ENCODE data around the gene PNPLA3.

The PNPLA3 gene

DNA sequence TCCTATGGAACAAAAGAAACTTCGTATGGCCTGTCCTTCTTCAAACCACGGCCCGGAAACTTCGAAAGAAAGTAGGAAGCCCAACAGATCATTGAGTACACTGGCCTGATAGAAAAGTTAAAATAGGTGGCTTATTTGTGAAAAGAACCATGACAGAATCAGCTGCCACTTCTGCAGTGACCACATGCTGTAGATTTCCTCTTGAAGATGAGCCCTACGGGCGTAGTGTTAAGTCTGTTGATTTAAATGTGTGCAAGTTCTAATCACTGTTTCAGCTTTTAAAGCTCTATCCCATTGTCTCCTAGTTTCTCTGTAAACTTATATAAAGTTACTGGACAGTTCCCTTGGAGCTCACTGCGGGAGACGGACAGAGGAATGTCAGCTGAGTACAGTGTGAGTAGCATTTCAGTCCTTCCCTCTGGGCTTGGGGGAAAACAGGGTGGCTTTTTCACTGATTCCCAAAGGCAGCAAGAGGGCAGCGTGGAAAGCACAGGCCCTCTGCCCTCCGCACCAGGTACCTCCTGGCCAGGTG, 49.4 kb downstream of the PNPLA3 start:
- H3K27me3 ChIP-seq = no peaks in the 10 kb centered on the region
- DNase-seq = no peak
- H3K36me3 ChIP-seq = peaks cover 57% of the 10 kb centered on the region
- TF ChIP-seq, protein P1, sequence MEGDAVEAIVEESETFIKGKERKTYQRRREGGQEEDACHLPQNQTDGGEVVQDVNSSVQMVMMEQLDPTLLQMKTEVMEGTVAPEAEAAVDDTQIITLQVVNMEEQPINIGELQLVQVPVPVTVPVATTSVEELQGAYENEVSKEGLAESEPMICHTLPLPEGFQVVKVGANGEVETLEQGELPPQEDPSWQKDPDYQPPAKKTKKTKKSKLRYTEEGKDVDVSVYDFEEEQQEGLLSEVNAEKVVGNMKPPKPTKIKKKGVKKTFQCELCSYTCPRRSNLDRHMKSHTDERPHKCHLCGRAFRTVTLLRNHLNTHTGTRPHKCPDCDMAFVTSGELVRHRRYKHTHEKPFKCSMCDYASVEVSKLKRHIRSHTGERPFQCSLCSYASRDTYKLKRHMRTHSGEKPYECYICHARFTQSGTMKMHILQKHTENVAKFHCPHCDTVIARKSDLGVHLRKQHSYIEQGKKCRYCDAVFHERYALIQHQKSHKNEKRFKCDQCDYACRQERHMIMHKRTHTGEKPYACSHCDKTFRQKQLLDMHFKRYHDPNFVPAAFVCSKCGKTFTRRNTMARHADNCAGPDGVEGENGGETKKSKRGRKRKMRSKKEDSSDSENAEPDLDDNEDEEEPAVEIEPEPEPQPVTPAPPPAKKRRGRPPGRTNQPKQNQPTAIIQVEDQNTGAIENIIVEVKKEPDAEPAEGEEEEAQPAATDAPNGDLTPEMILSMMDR (IDR thresholded peaks at IDR 0.05; ENCODE audit: low read depth, low read length) = no peak
- no peaks in the 10 kb centered on the region for H3K9me3 ChIP-seq
- H3K4me3 ChIP-seq (ENCODE audit: low read depth, low read length) = no peak overlapping the region
- no peaks in the 10 kb centered on the region for H3K4me1 ChIP-seq

DNA sequence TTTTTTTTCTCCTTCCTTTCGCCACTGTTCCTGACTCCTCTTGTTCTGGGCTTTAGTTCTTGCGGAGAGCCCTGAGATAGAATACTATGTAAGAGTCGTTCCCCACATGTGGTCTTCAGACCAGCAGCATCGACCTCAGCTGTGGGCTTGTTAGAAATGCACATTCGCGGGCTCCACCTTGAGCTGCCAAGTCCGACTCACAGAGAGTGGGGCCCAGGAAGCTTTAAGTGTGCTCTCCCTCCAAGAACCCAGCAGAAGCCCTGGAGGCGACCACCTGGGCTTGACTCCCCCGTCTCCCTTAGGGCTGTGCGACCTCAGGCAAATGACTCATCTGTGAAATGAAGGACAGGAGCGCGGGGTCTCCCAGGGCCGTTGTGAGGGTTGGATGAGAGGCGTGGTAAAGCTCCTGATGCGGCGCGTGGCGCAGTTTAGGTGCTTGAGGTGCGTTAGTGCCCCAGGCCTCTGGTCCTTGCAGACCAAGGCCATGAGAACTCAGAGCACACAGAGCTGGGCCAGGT, 50.5 kb downstream of the PNPLA3 start:
- no peak overlapping the region for H3K4me3 ChIP-seq (ENCODE audit: low read depth, low read length)
- no peaks in the 10 kb centered on the region for H3K4me1 ChIP-seq
- TF ChIP-seq, protein P1 (IDR thresholded peaks at IDR 0.05; ENCODE audit: low read depth, low read length) = no peak
- H3K27me3 ChIP-seq = no peaks in the 10 kb centered on the region
- no peaks in the 10 kb centered on the region for H3K9me3 ChIP-seq
- peaks cover 55% of the 10 kb centered on the region for H3K36me3 ChIP-seq
- no peak for DNase-seq

DNA sequence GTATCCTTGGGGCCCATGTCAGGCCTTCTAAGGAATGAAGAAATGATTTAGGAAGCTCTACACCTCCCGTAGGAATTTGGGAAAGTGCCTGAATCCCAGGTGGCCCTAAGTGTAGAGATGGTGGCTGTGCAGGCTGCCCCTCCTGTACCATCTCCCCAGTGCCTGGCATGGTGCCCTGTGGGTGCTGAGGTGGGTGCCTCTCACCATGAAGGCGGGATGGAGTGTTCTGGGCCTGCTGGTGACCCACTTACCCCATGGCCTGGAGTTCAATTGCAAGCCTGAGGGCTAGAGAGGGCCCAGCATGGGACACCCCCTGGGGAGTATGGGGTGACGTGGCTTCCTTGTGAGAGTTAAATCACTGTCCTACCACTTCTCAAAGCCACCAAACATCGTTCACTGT, 51.4 kb downstream of the PNPLA3 start:
- peaks cover 59% of the 10 kb centered on the region for H3K36me3 ChIP-seq
- H3K27me3 ChIP-seq = no peaks in the 10 kb centered on the region
- TF ChIP-seq, protein P1 (IDR thresholded peaks at IDR 0.05; ENCODE audit: low read depth, low read length) = no peak
- no peak overlapping the region for H3K4me3 ChIP-seq (ENCODE audit: low read depth, low read length)
- DNase-seq = no peak
- no peaks in the 10 kb centered on the region for H3K9me3 ChIP-seq
- no peaks in the 10 kb centered on the region for H3K4me1 ChIP-seq

DNA sequence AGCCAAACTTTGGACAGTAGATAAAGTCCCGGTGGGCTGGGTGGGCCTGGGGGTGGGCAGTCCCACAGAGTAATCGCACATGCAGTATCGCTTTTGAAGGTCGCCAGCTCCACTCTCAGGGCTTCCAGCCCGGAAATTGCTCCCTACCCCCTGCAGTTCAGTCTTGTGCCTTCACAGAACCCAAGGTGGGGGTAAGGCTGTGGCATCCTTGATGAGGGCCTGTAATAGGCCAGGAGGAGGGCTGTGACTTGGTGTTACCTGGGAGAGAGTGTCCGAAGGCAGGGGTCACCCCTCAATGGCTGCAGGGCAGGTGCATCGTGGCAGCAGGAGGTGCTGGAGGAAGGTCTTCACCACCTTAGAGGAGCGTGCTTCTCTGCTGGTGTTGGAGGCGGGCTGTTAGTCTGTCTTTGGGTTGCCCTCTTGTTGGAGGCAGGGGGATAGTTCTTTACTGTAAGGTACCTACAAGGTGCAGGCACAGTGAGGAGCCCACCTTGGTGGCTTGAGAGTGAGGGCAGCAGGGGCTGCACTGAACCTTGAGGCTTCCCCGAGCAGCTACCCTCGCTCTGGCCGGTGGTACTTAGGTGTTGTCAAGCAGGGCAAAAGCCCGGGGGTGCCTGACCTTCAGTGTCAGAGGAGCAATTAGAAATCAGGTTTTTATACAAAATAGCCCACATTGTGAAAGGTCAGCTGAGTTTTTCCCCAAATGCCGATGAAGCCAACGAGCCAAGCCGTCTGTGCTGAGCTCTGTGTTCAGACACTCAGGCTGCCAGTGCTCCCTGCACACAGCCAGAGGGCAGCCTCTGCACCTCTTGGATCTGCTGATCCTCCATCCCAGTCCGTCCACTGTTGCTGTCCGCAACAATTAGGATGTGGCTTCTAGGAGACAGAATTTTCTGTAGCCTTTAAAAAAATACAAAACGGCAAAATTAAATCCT, 53.5 kb downstream of the PNPLA3 start:
- Histone ChIP-seq H3K4me3 (ENCODE audit: low read depth, low read length) (no peak overlapping the region), H3K27me3 (no peaks in the 10 kb centered on the region), H3K9me3 (no peaks in the 10 kb centered on the region), H3K4me1 (no peaks in the 10 kb centered on the region), H3K36me3 (peaks cover 63% of the 10 kb centered on the region)
- TF ChIP-seq, protein P1 (IDR thresholded peaks at IDR 0.05; ENCODE audit: low read depth, low read length) = peak; percentile 7; the same call in 1 of the 2 replicates
- DNase-seq = no peak

DNA sequence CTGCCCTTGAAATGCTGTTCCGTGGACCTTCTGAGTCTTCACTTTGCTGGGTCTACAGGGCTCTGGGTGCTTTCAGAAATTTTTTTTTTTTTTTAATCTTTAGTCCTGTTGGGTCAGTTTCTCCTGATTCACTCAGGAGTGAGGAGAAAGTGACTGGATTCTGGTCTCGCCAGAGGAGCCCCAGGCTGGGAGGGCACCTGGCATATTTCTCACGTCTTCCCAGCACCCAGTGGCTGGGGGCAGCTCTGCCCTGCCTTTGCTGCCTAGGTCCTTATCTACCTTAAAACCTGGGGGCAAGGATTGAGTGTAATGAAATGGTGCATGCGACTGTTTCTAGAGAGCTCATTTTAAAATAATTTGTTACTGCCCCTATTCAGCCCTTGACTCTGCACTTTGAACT, 55.0 kb downstream of the PNPLA3 start:
- Histone ChIP-seq H3K9me3 (no peaks in the 10 kb centered on the region), H3K4me1 (no peaks in the 10 kb centered on the region), H3K4me3 (ENCODE audit: low read depth, low read length) (no peak overlapping the region), H3K27me3 (no peaks in the 10 kb centered on the region), H3K36me3 (peaks cover 53% of the 10 kb centered on the region)
- DNase-seq = no peak
- TF ChIP-seq, protein P1 (IDR thresholded peaks at IDR 0.05; ENCODE audit: low read depth, low read length) = no peak

DNA sequence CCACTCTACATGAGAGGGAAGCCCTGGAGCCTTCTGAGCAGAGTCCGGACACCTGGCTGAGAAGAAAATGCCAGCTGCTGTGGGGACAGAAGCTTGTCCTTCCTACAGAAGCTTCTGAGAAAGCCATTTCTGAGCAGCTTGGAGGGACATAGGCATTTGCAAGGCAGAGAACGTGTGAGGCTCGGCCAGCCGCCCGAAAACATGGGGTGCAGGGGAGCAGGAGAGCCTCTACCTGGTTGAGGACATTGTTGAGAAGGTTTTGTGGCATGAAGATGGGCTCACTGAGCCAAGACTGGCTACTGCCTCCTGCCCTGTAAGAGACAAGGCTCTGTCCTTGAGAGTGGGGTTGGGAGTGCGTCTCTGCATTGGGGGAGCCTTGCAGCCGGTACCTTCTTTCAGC, 57.0 kb downstream of the PNPLA3 start:
- no peak overlapping the region for H3K4me3 ChIP-seq (ENCODE audit: low read depth, low read length)
- H3K36me3 ChIP-seq = peaks cover 52% of the 10 kb centered on the region
- no peak for DNase-seq
- no peaks in the 10 kb centered on the region for H3K9me3 ChIP-seq
- H3K27me3 ChIP-seq = no peaks in the 10 kb centered on the region
- H3K4me1 ChIP-seq = no peaks in the 10 kb centered on the region
- TF ChIP-seq, protein P1 (IDR thresholded peaks at IDR 0.05; ENCODE audit: low read depth, low read length) = no peak

All from BE2C (cell line).